Hepatocyte (in vitro differentiated cells): ENCODE results near the gene ERP29. TPM values are rescaled to one million over a fixed set of nuclear protein-coding genes. Genes with fewer than 3 reads are reported as not detected.

Experiments used
- DNase-seq: peaks from one replicate; pipeline ENCODE4 v3.0.0-alpha.2; 2016; ENCODE audit warnings: low spot score
- H2AFZ ChIP-seq: fragments of 200-600 bp; sonication (generic); 2 replicates; pipeline ENCODE4 v1.6.0; 2016; ENCODE audit warnings: antibody characterized with exemption, mild to moderate bottlenecking
- H3K27ac ChIP-seq: fragments of 200-600 bp; sonication (generic); 2 replicates; pipeline ENCODE4 v1.5.1; 2016; ENCODE audit warnings: mild to moderate bottlenecking
- H3K27me3 ChIP-seq: fragments of 200-600 bp; sonication (generic); 2 replicates; pipeline ENCODE4 v1.6.1; 2016
- H3K36me3 ChIP-seq: fragments of 200-600 bp; sonication (generic); replicated peaks from 2 replicates; pipeline ENCODE4 v1.5.1; 2016; ENCODE audit warnings: low read depth; ENCODE audit not compliant: insufficient read depth
- H3K4me1 ChIP-seq: fragments of 200-600 bp; sonication (generic); 2 replicates; pipeline ENCODE4 v1.5.1; 2016; ENCODE audit warnings: mild to moderate bottlenecking, moderate library complexity; ENCODE audit not compliant: insufficient read depth
- H3K4me2 ChIP-seq: fragments of 200-600 bp; sonication (generic); 2 replicates; pipeline ENCODE4 v1.6.0; 2016
- H3K4me3 ChIP-seq: fragments of 200-600 bp; sonication (generic); 2 replicates; pipeline ENCODE4 v1.5.1; 2016; ENCODE audit warnings: mild to moderate bottlenecking
- H3K79me2 ChIP-seq: fragments of 200-600 bp; sonication (generic); 2 replicates; pipeline ENCODE4 v1.6.0; 2017; ENCODE audit warnings: mild to moderate bottlenecking
- H3K9me2 ChIP-seq: fragments of 200-600 bp; sonication (generic); replicated peaks from 2 replicates; pipeline ENCODE4 v1.6.0; 2017; ENCODE audit warnings: mild to moderate bottlenecking; ENCODE audit not compliant: insufficient read depth
- H3K9me3 ChIP-seq: fragments of 200-600 bp; sonication (generic); 2 replicates; pipeline ENCODE4 v1.5.1; 2016; ENCODE audit warnings: low read depth, mild to moderate bottlenecking
- H4K20me1 ChIP-seq: fragments of 200-600 bp; sonication (generic); 2 replicates; pipeline ENCODE4 v1.6.0; 2016; ENCODE audit warnings: mild to moderate bottlenecking; ENCODE audit not compliant: insufficient read depth, poor library complexity, severe bottlenecking
- EZH2 ChIP-seq: fragments of 200-600 bp; sonication (generic); IDR thresholded peaks from 2 replicates; pipeline ENCODE4 v1.6.1; 2016; ENCODE audit warnings: antibody characterized with exemption, mild to moderate bottlenecking, borderline replicate concordance
- EZH2phosphoT487 ChIP-seq: fragments of 200-600 bp; sonication (generic); IDR thresholded peaks from one replicate; pipeline ENCODE4 v1.6.1; 2018; ENCODE audit warnings: antibody characterized with exemption, mild to moderate bottlenecking, low read depth, moderate library complexity; ENCODE audit not compliant: unreplicated experiment, severe bottlenecking
- WGBS: methylation state at CpG from one replicate; pipeline ENCODE4 v1.1.6; 2016; ENCODE audit warnings: low lambda C conversion rate; ENCODE audit errors: missing lambda C conversion rate; 5-methylcytosine and 5-hydroxymethylcytosine counted together
- polyA plus RNA-seq: library from polyadenylated mRNA; unstranded; fragments of >200 nt; fragmentation: Nextera tagmentation; extraction: Ambion mirVana; gene quantifications from 2 replicates; pipeline ENCODE4 v1.2.1, GENCODE V29; 2016
- total RNA-seq: library from RNA; depleted of rRNA; stranded (reverse); fragments of >200 nt; gene quantifications from 2 replicates; pipeline ENCODE4 v1.2.3, GENCODE V29; 2014
- TF ChIP-seq, protein P1 (sequence below): fragments of 200-600 bp; sonication (generic); IDR thresholded peaks from 2 replicates; pipeline ENCODE4 v1.5.1; 2016; ENCODE audit warnings: antibody characterized with exemption, mild to moderate bottlenecking; ENCODE audit not compliant: poor library complexity

The ERP29 gene
- total and polyA plus RNA-seq, 2 experiments from 2014 or later: 178 to 253 TPM

DNA sequence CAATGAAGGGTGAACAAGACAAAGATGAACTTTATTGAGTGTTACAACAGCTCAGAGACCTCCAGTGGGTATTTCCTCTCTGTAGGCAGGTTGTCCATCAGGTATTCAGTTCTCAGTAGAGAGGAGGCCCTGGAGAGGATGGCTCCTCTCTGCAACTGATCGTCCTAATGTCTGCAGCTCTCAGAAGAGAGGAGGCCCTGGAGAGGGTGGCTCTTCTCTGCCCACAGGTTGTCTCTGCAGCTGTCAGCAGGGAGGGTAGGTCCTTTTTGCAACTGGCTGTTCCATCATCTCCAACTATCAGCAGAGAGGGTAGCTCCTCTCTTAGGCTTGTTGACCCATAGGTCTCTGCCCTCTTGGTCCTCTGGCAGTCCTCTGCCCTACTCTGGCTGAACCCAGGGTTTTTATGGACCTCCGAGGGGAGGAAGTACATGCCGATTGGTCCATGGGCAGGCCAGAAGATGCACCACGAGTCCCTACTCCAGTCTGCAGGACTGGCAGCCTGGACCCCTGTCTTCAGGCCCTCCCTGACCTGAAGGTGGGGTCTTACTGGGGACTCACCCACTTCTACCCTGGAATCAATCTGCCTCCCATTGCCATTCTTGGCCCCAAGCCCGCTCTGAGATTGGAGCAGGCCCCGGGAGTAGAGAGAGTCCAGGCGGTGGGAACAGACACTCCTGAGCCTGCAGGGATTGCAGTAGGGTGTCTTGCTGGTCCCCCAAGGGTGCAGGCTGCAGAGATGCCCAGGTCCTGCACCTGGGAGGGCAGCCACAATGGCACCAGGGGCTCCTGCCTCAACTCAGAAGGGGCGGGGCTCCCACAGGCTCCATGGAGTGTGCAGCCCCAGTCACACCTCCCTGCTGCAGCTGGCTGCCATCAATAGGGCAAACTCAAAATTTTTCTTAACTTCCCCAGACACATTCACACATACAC is 2.5 kb upstream of the ERP29 start:
- WGBS: 98% methylated on average over 8 of the region's 8 CpGs
- Histone ChIP-seq H2AFZ (no peak overlapping the region), H3K4me2 (no peak overlapping the region), H3K79me2 (peaks cover 33% of the 10 kb centered on the region), H3K4me1 (peaks cover 25% of the 10 kb centered on the region), H3K4me3 (no peak overlapping the region), H3K27ac (no peak overlapping the region), H3K27me3 (no peaks in the 10 kb centered on the region), H3K9me2 (no peaks in the 10 kb centered on the region), H3K36me3 (peaks cover under 1% of the 10 kb centered on the region), H3K9me3 (peaks cover 2% of the 10 kb centered on the region), H4K20me1 (no peaks in the 10 kb centered on the region)
- no peak for DNase-seq
- no peak for TF ChIP-seq EZH2
- no peak for TF ChIP-seq EZH2phosphoT487
- TF ChIP-seq, protein P1, sequence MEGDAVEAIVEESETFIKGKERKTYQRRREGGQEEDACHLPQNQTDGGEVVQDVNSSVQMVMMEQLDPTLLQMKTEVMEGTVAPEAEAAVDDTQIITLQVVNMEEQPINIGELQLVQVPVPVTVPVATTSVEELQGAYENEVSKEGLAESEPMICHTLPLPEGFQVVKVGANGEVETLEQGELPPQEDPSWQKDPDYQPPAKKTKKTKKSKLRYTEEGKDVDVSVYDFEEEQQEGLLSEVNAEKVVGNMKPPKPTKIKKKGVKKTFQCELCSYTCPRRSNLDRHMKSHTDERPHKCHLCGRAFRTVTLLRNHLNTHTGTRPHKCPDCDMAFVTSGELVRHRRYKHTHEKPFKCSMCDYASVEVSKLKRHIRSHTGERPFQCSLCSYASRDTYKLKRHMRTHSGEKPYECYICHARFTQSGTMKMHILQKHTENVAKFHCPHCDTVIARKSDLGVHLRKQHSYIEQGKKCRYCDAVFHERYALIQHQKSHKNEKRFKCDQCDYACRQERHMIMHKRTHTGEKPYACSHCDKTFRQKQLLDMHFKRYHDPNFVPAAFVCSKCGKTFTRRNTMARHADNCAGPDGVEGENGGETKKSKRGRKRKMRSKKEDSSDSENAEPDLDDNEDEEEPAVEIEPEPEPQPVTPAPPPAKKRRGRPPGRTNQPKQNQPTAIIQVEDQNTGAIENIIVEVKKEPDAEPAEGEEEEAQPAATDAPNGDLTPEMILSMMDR: no peak

DNA sequence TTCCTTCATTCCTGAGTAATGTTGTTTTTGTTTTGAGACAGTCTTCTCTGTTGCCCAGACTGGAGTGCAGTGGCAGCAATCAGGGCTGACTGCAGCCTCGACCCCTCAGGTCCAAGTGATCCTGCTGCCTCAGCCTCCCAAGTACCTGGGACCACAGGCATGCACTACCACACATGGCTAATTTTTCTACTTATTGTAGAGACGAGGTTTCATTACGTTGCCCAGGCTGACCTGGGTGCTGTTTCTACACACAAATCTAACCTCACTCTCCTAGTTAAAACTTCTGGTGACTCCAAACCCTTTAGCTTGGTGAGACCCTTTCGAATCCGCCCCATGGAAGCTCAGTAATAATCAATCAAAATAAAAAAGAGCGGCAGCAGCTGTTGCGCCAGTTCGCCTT is 1.5 kb upstream of the ERP29 start:
- Histone ChIP-seq H3K9me2 (no peaks in the 10 kb centered on the region), H3K9me3 (peaks cover 6% of the 10 kb centered on the region), H2AFZ (no peak overlapping the region), H3K79me2 (peaks cover 40% of the 10 kb centered on the region), H3K36me3 (peaks cover 5% of the 10 kb centered on the region), H3K27me3 (no peaks in the 10 kb centered on the region), H4K20me1 (peaks cover 6% of the 10 kb centered on the region), H3K27ac (no peak overlapping the region), H3K4me3 (no peak overlapping the region), H3K4me1 (peaks cover 20% of the 10 kb centered on the region), H3K4me2 (peak overlapping the region; percentile 83)
- no peak for DNase-seq
- WGBS: 93% methylated on average over 8 of the region's 8 CpGs
- no peak for TF ChIP-seq EZH2
- TF ChIP-seq EZH2phosphoT487: no peak
- TF ChIP-seq, protein P1: no peak

DNA sequence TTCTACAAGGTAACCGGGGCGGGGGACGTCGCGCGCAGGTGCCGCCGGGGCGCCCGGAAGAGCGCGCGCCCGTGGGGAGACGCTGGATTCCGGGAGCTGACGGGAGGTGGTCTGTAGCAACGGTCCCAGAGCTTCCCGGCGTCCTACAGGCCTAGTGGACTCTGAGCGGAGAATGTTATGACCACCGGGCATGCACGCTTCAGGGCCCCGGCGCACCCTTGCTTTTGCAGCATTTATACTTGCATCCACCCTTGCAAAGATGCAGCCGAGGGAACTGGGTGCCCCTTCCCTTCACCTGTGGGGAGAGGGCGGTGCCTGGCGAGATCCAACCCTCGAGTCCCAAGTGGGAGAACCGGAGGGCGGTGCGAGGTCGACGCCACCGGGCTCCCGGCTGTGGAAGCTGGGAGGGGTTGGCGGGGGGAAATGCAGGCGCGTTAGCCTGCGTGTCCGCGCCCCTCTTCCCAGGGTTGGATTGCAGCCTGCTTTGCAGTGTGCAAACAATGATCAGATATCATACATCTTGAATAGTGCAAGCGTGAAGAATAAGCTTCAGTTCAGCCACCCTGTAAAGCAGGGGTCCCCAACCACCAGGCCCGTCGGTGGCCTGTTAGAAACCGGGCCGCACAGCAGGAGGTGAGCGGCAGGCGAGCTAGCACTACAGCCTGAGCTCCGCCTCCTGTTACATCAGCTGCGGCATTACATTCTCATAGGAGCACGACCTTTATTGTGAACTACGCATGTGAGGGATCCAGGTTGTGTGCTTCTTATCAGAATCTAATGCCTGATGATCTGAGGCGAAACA is 576 bp downstream of the ERP29 start:
- DNase-seq: peak; percentile 85
- Histone ChIP-seq H3K79me2 (peaks cover 61% of the 10 kb centered on the region), H4K20me1 (peaks cover 21% of the 10 kb centered on the region), H3K4me2 (peak overlapping the region; percentile 88), H3K4me3 (peak overlapping the region; percentile 57), H2AFZ (peak overlapping the region; percentile 75), H3K9me3 (peaks cover 6% of the 10 kb centered on the region), H3K27me3 (no peaks in the 10 kb centered on the region), H3K9me2 (no peaks in the 10 kb centered on the region), H3K27ac (peak overlapping the region; percentile 91), H3K36me3 (peaks cover 5% of the 10 kb centered on the region), H3K4me1 (peaks cover 20% of the 10 kb centered on the region)
- WGBS: 3% methylated on average over 53 of the region's 54 CpGs
- TF ChIP-seq, protein P1: no peak
- TF ChIP-seq EZH2 (no peak), EZH2phosphoT487 (no peak)
